ENCODE measurements around the gene ESRRG. TPM values are rescaled to one million over a fixed set of nuclear protein-coding genes. Genes with fewer than 3 reads are reported as not detected.
A peak's percentile ranks its signal among the peaks of the same experiment; 100 is the strongest.

The ESRRG gene
- total RNA-seq, 1 experiment from 2014 or later: 0.44 TPM

GRCh38 chr1:216566641-216567205 lies 156.5 kb downstream of the ESRRG start:
- WGBS (ENCODE audit: extremely low coverage, insufficient read length, low lambda C conversion rate): no CpG with 5 or more reads among the region's 3 CpGs

More at GRCh38 chr1:216566641-216567205, 156.5 kb downstream of the ESRRG start:
- Histone ChIP-seq H2BK120ac (ENCODE audit: low read depth, low read length, poor library complexity, severe bottlenecking) (no peak overlapping the region), H3K9me3 (ENCODE audit: control insufficient read depth, low read depth, low read length) (no peaks in the 10 kb centered on the region), H4K91ac (ENCODE audit: insufficient read length, low read depth, low read length) (no peak overlapping the region), H4K8ac (replicated peaks; ENCODE audit: insufficient read length, low read depth, low read length) (no peak overlapping the region), H2BK5ac (ENCODE audit: insufficient read length, low read length) (no peak overlapping the region), H3K18ac (ENCODE audit: insufficient read length, low read depth, low read length) (no peak overlapping the region), H2BK12ac (ENCODE audit: insufficient read length, low read depth, low read length) (no peak overlapping the region), H3K56ac (ENCODE audit: insufficient read length, low read depth, low read length) (no peak overlapping the region), H3K27ac (ENCODE audit: insufficient read length, low read depth, low read length) (no peak overlapping the region), H3K9ac (ENCODE audit: extremely low read depth, insufficient read length, low read length) (no peak overlapping the region), H3K23me2 (ENCODE audit: insufficient read length, low read depth, low read length, poor library complexity, severe bottlenecking) (no peaks in the 10 kb centered on the region), H3K4me2 (ENCODE audit: insufficient read depth, insufficient read length, low read length) (no peak overlapping the region), H2AK5ac (ENCODE audit: insufficient read length, low read length) (no peak overlapping the region), H3K4ac (ENCODE audit: low read depth, low read length) (no peak overlapping the region), H4K5ac (ENCODE audit: insufficient read length, low read depth, low read length) (no peak overlapping the region), H3K79me1 (ENCODE audit: insufficient read depth, low read depth, low read length, poor library complexity, severe bottlenecking) (no peaks in the 10 kb centered on the region), H3K14ac (ENCODE audit: insufficient read depth, low read length) (no peak overlapping the region), H3K27me3 (ENCODE audit: insufficient read depth, low read length) (no peaks in the 10 kb centered on the region), H3K79me2 (ENCODE audit: insufficient read depth, low read length) (no peaks in the 10 kb centered on the region), H2BK20ac (ENCODE audit: low read depth, low read length, poor library complexity, severe bottlenecking) (no peak overlapping the region), H3T11ph (ENCODE audit: low read length) (no peak overlapping the region), H3K23ac (ENCODE audit: insufficient read length, low read depth, low read length) (no peak overlapping the region), H2AFZ (ENCODE audit: low read length) (no peak overlapping the region), H3K4me1 (ENCODE audit: insufficient read depth, low read length) (no peaks in the 10 kb centered on the region), H2BK15ac (ENCODE audit: low read depth, low read length) (no peak overlapping the region), H4K20me1 (ENCODE audit: control insufficient read depth, insufficient read depth, insufficient read length) (no peaks in the 10 kb centered on the region)
- H3K36me3 Mint-ChIP-seq (ENCODE audit: insufficient read depth in 1 of 3, low read depth in 3 of 3): no peaks in the 10 kb centered on the region
- no peak overlapping the region for H3K4me3 Mint-ChIP-seq
- H3K9me3 Mint-ChIP-seq: no peaks in the 10 kb centered on the region
- 0 out of 4 replicates have a peak, but pooled peaks cover 0 to 3% of the 10 kb centered on the region in 2 experiments for H3K4me1 Mint-ChIP-seq
- no peak overlapping the region for H3K27ac Mint-ChIP-seq
- peak; percentile 52 for TF ChIP-seq CTCF (conservative IDR thresholded peaks at IDR 0.05)
- H3K27me3 Mint-ChIP-seq (ENCODE audit: low read depth): no peaks in the 10 kb centered on the region
- no peak for DNase-seq

Measured in H9 (cell line).